Panc1 (cell line): ENCODE results near the gene CATSPER3. TPM values are rescaled to one million over a fixed set of nuclear protein-coding genes. Genes with fewer than 3 reads are reported as not detected.

ENCODE experiments used
- ATAC-seq: fragments of 200-7000 bp; cut with Tn5 transposase; 2 replicates; pipeline ENCODE4 v1.9.1; 2020; ENCODE audit warnings: mild to moderate bottlenecking, moderate library complexity
- BruUV-seq: library from RNA; stranded (reverse); fragments of 400-500 nt; replicated peaks from 2 replicates; lab custom pipeline; 2021; lab: Mats Ljungman, UMichigan
- CTCF ChIA-PET: fragments of 300-600 bp; sonication (Branson Sonifier 250); formaldehyde crosslinking; loops from one replicate; lab custom pipeline; 2022; ENCODE audit warnings: antibody characterized with exemption; lab: Charles Lee
- POLR2A ChIA-PET: fragments of 300-600 bp; sonication (Branson Sonifier 250); formaldehyde crosslinking; loops from one replicate; lab custom pipeline; 2022; ENCODE audit warnings: antibody characterized with exemption; lab: Charles Lee
- DNase-seq: peaks from one replicate; pipeline ENCODE4 v3.0.0-alpha.2; 2010; ENCODE audit warnings: low read depth, low spot score
- H3K27ac ChIP-seq: 2 replicates; pipeline ENCODE4 v1.5.1; 2011; ENCODE audit warnings: mild to moderate bottlenecking, low read length, inconsistent platforms
- H3K27me3 ChIP-seq: fragments of 200-500 bp; sonication (Bioruptor generic); 2 replicates; pipeline ENCODE4 v1.6.0; 2014; ENCODE audit warnings: low read length, inconsistent platforms; ENCODE audit not compliant: control insufficient read depth, insufficient read depth
- H3K36me3 ChIP-seq: fragments of 200-500 bp; sonication (Bioruptor generic); 2 replicates; pipeline ENCODE4 v1.5.1; 2014; ENCODE audit warnings: inconsistent platforms, mild to moderate bottlenecking, low read length, moderate library complexity; ENCODE audit not compliant: control insufficient read depth, insufficient read depth
- H3K4me1 ChIP-seq: 2 replicates; pipeline ENCODE4 v1.5.1; 2011; ENCODE audit warnings: inconsistent platforms, mild to moderate bottlenecking, low read length, moderate library complexity; ENCODE audit not compliant: control insufficient read depth, insufficient read depth
- H3K4me3 ChIP-seq, 2 experiments: 2 replicates each; pipeline ENCODE4 v1.5.1; 2011 to 2012; ENCODE audit warnings: low read depth in 2 of 2, low read length in 2 of 2, mild to moderate bottlenecking in 2 of 2, inconsistent platforms in 1 of 2, moderate library complexity in 1 of 2
- H3K9me3 ChIP-seq: fragments of 200-500 bp; sonication (Bioruptor generic); 2 replicates; pipeline ENCODE4 v1.5.1; 2014; ENCODE audit warnings: low read depth, mild to moderate bottlenecking, inconsistent platforms, low read length, moderate library complexity; ENCODE audit not compliant: control insufficient read depth, insufficient read depth
- POLR2AphosphoS5 ChIP-seq: IDR thresholded peaks from 2 replicates; pipeline ENCODE4 v1.6.1; 2012; ENCODE audit warnings: mild to moderate bottlenecking, low read depth, low read length, moderate library complexity
- SIN3A ChIP-seq: IDR thresholded peaks from 2 replicates; pipeline ENCODE4 v1.6.1; 2012; ENCODE audit warnings: low read depth, mild to moderate bottlenecking, low read length, moderate library complexity, borderline replicate concordance; ENCODE audit not compliant: insufficient read depth
- TCF7L2 ChIP-seq: IDR thresholded peaks from 2 replicates; pipeline ENCODE4 v1.6.1; 2011; ENCODE audit warnings: mild to moderate bottlenecking, low read depth, low read length, inconsistent platforms
- in situ Hi-C: cut with HindIII; loops from 2 replicates; pipeline ENCODE4 v1.10.0; 2016; ENCODE audit warnings: low sequenced_read_pairs, low pct_unique_long_range_greater_than_20kb
- intact Hi-C: fragments of 100-400 bp; cut with micrococcal nuclease; formaldehyde crosslinking; loops from one replicate; pipeline ENCODE4 v1.10.0; 2022; ENCODE audit not compliant: unreplicated experiment
- total RNA-seq: library from RNA; stranded (reverse); gene quantifications from one replicate; pipeline ENCODE4 v1.2.1, GENCODE V29; 2021; ENCODE audit not compliant: unreplicated experiment
- TF ChIP-seq, protein P1 (sequence below), 2 experiments: IDR thresholded peaks; 2 replicates each; pipeline ENCODE4 v1.6.1; 2011 to 2012; ENCODE audit warnings: low read depth in 2 of 2, control low read depth in 1 of 2, low read length in 1 of 2, mild to moderate bottlenecking in 1 of 2, moderate library complexity in 1 of 2; ENCODE audit not compliant: insufficient read depth in 1 of 2
- TF ChIP-seq, protein P2 (sequence below): fragments of 450-650 bp; IDR thresholded peaks from 2 replicates; pipeline ENCODE4 v1.5.1; 2017; ENCODE audit warnings: mild to moderate bottlenecking

The CATSPER3 gene
- total RNA-seq, 1 experiment from 2014 or later = 0.69 TPM

- H3K4me1 ChIP-seq = peaks cover 24% of the 10 kb centered on the region
- CTCF ChIA-PET = no interaction called here
- intact Hi-C loops (loop anchor here (5.0 kb wide), 1 partner anchor 160 kb away; no protein-coding TSS in a partner anchor), in situ Hi-C loops (no loop called here)
- POLR2A ChIA-PET = no interaction called here
- no peaks in the 10 kb centered on the region for H3K9me3 ChIP-seq
- ATAC-seq (no peak), DNase-seq (no peak)
- H3K27ac ChIP-seq = peak overlapping the region; percentile 92
- peak overlapping the region; percentile 76 to 96 for H3K4me3 ChIP-seq
- BruUV-seq = no TSS peak
- H3K36me3 ChIP-seq = peaks cover 4% of the 10 kb centered on the region; the same call in 1 of the 2 replicates
- no peak for TF ChIP-seq TCF7L2
- TF ChIP-seq, protein P1, sequence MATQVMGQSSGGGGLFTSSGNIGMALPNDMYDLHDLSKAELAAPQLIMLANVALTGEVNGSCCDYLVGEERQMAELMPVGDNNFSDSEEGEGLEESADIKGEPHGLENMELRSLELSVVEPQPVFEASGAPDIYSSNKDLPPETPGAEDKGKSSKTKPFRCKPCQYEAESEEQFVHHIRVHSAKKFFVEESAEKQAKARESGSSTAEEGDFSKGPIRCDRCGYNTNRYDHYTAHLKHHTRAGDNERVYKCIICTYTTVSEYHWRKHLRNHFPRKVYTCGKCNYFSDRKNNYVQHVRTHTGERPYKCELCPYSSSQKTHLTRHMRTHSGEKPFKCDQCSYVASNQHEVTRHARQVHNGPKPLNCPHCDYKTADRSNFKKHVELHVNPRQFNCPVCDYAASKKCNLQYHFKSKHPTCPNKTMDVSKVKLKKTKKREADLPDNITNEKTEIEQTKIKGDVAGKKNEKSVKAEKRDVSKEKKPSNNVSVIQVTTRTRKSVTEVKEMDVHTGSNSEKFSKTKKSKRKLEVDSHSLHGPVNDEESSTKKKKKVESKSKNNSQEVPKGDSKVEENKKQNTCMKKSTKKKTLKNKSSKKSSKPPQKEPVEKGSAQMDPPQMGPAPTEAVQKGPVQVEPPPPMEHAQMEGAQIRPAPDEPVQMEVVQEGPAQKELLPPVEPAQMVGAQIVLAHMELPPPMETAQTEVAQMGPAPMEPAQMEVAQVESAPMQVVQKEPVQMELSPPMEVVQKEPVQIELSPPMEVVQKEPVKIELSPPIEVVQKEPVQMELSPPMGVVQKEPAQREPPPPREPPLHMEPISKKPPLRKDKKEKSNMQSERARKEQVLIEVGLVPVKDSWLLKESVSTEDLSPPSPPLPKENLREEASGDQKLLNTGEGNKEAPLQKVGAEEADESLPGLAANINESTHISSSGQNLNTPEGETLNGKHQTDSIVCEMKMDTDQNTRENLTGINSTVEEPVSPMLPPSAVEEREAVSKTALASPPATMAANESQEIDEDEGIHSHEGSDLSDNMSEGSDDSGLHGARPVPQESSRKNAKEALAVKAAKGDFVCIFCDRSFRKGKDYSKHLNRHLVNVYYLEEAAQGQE (IDR thresholded peaks at IDR 0.05; ENCODE audit: insufficient read depth in 1 of 2, low read depth in 2 of 2, low read length in 1 of 2) = no peak
- no peak for TF ChIP-seq SIN3A
- TF ChIP-seq, protein P2, sequence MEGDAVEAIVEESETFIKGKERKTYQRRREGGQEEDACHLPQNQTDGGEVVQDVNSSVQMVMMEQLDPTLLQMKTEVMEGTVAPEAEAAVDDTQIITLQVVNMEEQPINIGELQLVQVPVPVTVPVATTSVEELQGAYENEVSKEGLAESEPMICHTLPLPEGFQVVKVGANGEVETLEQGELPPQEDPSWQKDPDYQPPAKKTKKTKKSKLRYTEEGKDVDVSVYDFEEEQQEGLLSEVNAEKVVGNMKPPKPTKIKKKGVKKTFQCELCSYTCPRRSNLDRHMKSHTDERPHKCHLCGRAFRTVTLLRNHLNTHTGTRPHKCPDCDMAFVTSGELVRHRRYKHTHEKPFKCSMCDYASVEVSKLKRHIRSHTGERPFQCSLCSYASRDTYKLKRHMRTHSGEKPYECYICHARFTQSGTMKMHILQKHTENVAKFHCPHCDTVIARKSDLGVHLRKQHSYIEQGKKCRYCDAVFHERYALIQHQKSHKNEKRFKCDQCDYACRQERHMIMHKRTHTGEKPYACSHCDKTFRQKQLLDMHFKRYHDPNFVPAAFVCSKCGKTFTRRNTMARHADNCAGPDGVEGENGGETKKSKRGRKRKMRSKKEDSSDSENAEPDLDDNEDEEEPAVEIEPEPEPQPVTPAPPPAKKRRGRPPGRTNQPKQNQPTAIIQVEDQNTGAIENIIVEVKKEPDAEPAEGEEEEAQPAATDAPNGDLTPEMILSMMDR = no peak
- TF ChIP-seq POLR2AphosphoS5 = no peak
- H3K27me3 ChIP-seq = no peaks in the 10 kb centered on the region
Measured at GRCh38 chr5:135032695-135032998, 64.9 kb downstream of the CATSPER3 start.

GRCh38 chr5:135032999-135033861 is 65.5 kb downstream of the CATSPER3 start:
- in situ Hi-C loops = no loop called here
- Histone ChIP-seq H3K4me1 (peaks cover 24% of the 10 kb centered on the region), H3K27ac (peak overlapping the region; percentile 92), H3K36me3 (peaks cover 4% of the 10 kb centered on the region; the same call in 1 of the 2 replicates), H3K4me3 (peak overlapping the region; percentile 76 to 96), H3K9me3 (no peaks in the 10 kb centered on the region), H3K27me3 (no peaks in the 10 kb centered on the region)
- intact Hi-C loops = loop anchor here (5.0 kb wide), 1 partner anchor 159 kb away; no protein-coding TSS in a partner anchor
- CTCF ChIA-PET = no interaction called here
- POLR2A ChIA-PET = no interaction called here
- ATAC-seq (peak; percentile 9), DNase-seq (no peak)
- TF ChIP-seq TCF7L2 (no peak), POLR2AphosphoS5 (no peak), SIN3A (no peak)
- TF ChIP-seq, protein P2 = no peak
- TF ChIP-seq, protein P1 (IDR thresholded peaks at IDR 0.05; ENCODE audit: insufficient read depth in 1 of 2, low read depth in 2 of 2, low read length in 1 of 2) = no peak
- BruUV-seq = no TSS peak
